GM23248 (cell line): ENCODE results near the gene AMBRA1. TPM values are rescaled to one million over a fixed set of nuclear protein-coding genes. Genes with fewer than 3 reads are reported as not detected.

ENCODE experiments used
- DNase-seq: peaks from one replicate; pipeline ENCODE4 v3.0.0-alpha.2; 2015
- H2AFZ ChIP-seq: fragments of 200-600 bp; sonication (generic); 2 replicates; pipeline ENCODE4 v1.6.1; 2016; ENCODE audit warnings: antibody characterized with exemption
- H3F3A ChIP-seq: fragments of 200-600 bp; sonication (generic); 2 replicates; pipeline ENCODE4 v1.6.1; 2016; ENCODE audit warnings: mild to moderate bottlenecking, antibody characterized with exemption, mixed run types; ENCODE audit not compliant: insufficient read depth
- H3K27ac ChIP-seq: fragments of 200-600 bp; sonication (generic); 2 replicates; pipeline ENCODE4 v1.5.1; 2016; ENCODE audit warnings: mild to moderate bottlenecking
- H3K27me3 ChIP-seq: fragments of 200-600 bp; sonication (generic); replicated peaks from 2 replicates; pipeline ENCODE4 v1.6.1; 2016; ENCODE audit warnings: mild to moderate bottlenecking; ENCODE audit not compliant: insufficient read depth
- H3K36me3 ChIP-seq: fragments of 200-600 bp; sonication (generic); 2 replicates; pipeline ENCODE4 v1.6.1; 2016; ENCODE audit warnings: low read depth, mild to moderate bottlenecking
- H3K4me1 ChIP-seq: fragments of 200-600 bp; sonication (generic); 2 replicates; pipeline ENCODE4 v1.6.1; 2016; ENCODE audit warnings: mild to moderate bottlenecking; ENCODE audit not compliant: insufficient read depth
- H3K4me2 ChIP-seq: fragments of 200-600 bp; sonication (generic); one replicate; pipeline ENCODE4 v1.6.1; 2016; ENCODE audit warnings: mild to moderate bottlenecking; ENCODE audit not compliant: unreplicated experiment
- H3K4me3 ChIP-seq: fragments of 200-600 bp; sonication (generic); 2 replicates; pipeline ENCODE4 v1.5.1; 2016; ENCODE audit warnings: mild to moderate bottlenecking
- H3K79me2 ChIP-seq: fragments of 200-600 bp; sonication (generic); 2 replicates; pipeline ENCODE4 v1.6.1; 2016; ENCODE audit warnings: mild to moderate bottlenecking; ENCODE audit not compliant: insufficient read depth
- H3K9ac ChIP-seq: fragments of 200-600 bp; sonication (generic); 2 replicates; pipeline ENCODE4 v1.6.1; 2016; ENCODE audit warnings: mild to moderate bottlenecking
- H3K9me2 ChIP-seq: fragments of 200-600 bp; sonication (generic); 2 replicates; pipeline ENCODE4 v1.6.1; 2016; ENCODE audit warnings: mixed run types, mild to moderate bottlenecking, moderate library complexity; ENCODE audit not compliant: insufficient read depth
- H3K9me3 ChIP-seq: fragments of 200-600 bp; sonication (generic); one replicate; pipeline ENCODE4 v1.6.1; 2017; ENCODE audit warnings: low read depth
- H4K20me1 ChIP-seq: fragments of 200-600 bp; sonication (generic); 2 replicates; pipeline ENCODE4 v1.6.0; 2016; ENCODE audit not compliant: insufficient read depth
- EZH2 ChIP-seq: fragments of 200-600 bp; sonication (generic); IDR thresholded peaks from 2 replicates; pipeline ENCODE4 v1.6.1; 2018; ENCODE audit warnings: antibody characterized with exemption, mild to moderate bottlenecking; ENCODE audit not compliant: insufficient read depth, poor library complexity, severe bottlenecking
- EZH2phosphoT487 ChIP-seq: fragments of 200-600 bp; sonication (generic); IDR thresholded peaks from 2 replicates; pipeline ENCODE4 v1.6.1; 2018; ENCODE audit warnings: antibody characterized with exemption, moderate library complexity, mild to moderate bottlenecking, low read depth; ENCODE audit not compliant: insufficient read depth
- WGBS, 2 experiments: methylation state at CpG; one replicate each; pipeline ENCODE4 v1.1.6; 2015 to 2017; ENCODE audit warnings: low lambda C conversion rate in 2 of 2, low coverage in 1 of 2; ENCODE audit errors: missing lambda C conversion rate in 2 of 2; 5-methylcytosine and 5-hydroxymethylcytosine counted together
- in situ Hi-C: fragments of 300-500 bp; cut with MboI; formaldehyde crosslinking; loops from 2 replicates; pipeline ENCODE4 v1.15.0; 2020
- polyA plus RNA-seq: library from polyadenylated mRNA; unstranded; fragments of >200 nt; fragmentation: Nextera tagmentation; extraction: Ambion mirVana; gene quantifications from 2 replicates; pipeline ENCODE4 v1.2.1, GENCODE V29; 2016
- total RNA-seq: library from RNA; depleted of rRNA; stranded (reverse); fragments of >200 nt; shearing (Covaris generic); gene quantifications from 2 replicates; pipeline ENCODE4 v1.2.3, GENCODE V29; 2014

Gene AMBRA1
- total and polyA plus RNA-seq, 2 experiments from 2014 or later: 5.0 to 46.0 TPM

DNA sequence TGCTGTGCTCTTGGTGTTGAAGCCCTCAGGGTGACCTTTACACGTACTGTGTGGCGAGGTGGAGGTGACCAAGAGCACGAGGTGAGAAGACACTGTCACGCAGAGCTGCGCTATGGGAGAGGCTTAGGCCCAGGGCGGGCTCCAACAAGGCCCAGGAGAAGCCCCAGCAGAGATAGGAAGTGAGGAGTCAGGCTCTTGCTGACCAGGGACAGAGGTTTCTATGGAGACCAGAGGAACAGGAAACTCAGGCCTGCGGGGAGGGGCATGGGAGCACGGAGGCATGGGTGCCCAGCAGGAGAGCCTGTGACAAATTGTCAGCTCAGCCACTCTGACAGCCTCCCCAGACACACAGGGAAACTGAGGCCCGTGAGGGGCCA, 230.8 kb downstream of the AMBRA1 start:
- Histone ChIP-seq H3F3A (peaks cover 12% of the 10 kb centered on the region; the same call in 1 of the 2 replicates), H3K27me3 (no peaks in the 10 kb centered on the region), H3K4me2 (peak overlapping the region; percentile 36), H3K4me3 (no peak overlapping the region), H3K36me3 (no peaks in the 10 kb centered on the region), H3K79me2 (peaks cover 55% of the 10 kb centered on the region), H3K4me1 (peaks cover 32% of the 10 kb centered on the region), H4K20me1 (no peaks in the 10 kb centered on the region), H3K9me3 (no peaks in the 10 kb centered on the region), H3K9ac (peak overlapping the region; percentile 74), H2AFZ (no peak overlapping the region), H3K27ac (peak overlapping the region; percentile 65), H3K9me2 (no peaks in the 10 kb centered on the region)
- WGBS, 2 experiments: 78 to 79% methylated on average over 9 of the region's 9 CpGs
- in situ Hi-C loops: no loop called here
- DNase-seq: peak; percentile 73
- no peak for TF ChIP-seq EZH2phosphoT487

- no peak overlapping the region for H2AFZ ChIP-seq
- peaks cover 32% of the 10 kb centered on the region for H3K4me1 ChIP-seq
- in situ Hi-C loops: no loop called here
- H3K27ac ChIP-seq: peak overlapping the region; percentile 65; the same call in 1 of the 2 replicates
- WGBS, 2 experiments: 91 to 92% methylated on average over 20 of the region's 20 CpGs
- peaks cover 12% of the 10 kb centered on the region; the same call in 1 of the 2 replicates for H3F3A ChIP-seq
- peaks cover 61% of the 10 kb centered on the region for H3K79me2 ChIP-seq
- peak overlapping the region; percentile 74 for H3K9ac ChIP-seq
- H3K27me3 ChIP-seq: no peaks in the 10 kb centered on the region
- H3K36me3 ChIP-seq: no peaks in the 10 kb centered on the region
- TF ChIP-seq EZH2phosphoT487 (no peak), EZH2 (no peak)
- no peaks in the 10 kb centered on the region for H3K9me3 ChIP-seq
- H3K9me2 ChIP-seq: no peaks in the 10 kb centered on the region
- peak overlapping the region; percentile 26 for H3K4me2 ChIP-seq
- no peak for DNase-seq
- H4K20me1 ChIP-seq: no peaks in the 10 kb centered on the region
- H3K4me3 ChIP-seq: no peak overlapping the region
Measured at GRCh38 chr11:46362156-46363030, 231.4 kb downstream of the AMBRA1 start.

GRCh38 chr11:46361283-46362155, 232.3 kb downstream of the AMBRA1 start:
- no peaks in the 10 kb centered on the region for H3K9me3 ChIP-seq
- peak overlapping the region; percentile 42 for H3K4me3 ChIP-seq
- H3F3A ChIP-seq: peaks cover 12% of the 10 kb centered on the region; the same call in 1 of the 2 replicates
- peaks cover 40% of the 10 kb centered on the region for H3K4me1 ChIP-seq
- TF ChIP-seq EZH2phosphoT487: no peak
- no peak for TF ChIP-seq EZH2
- 8 to 13% methylated on average over 25 to 26 of the region's 26 CpGs for WGBS, 2 experiments
- H3K27ac ChIP-seq: peak overlapping the region; percentile 77
- no peaks in the 10 kb centered on the region for H3K27me3 ChIP-seq
- H4K20me1 ChIP-seq: no peaks in the 10 kb centered on the region
- in situ Hi-C loops: no loop called here
- H3K9me2 ChIP-seq: no peaks in the 10 kb centered on the region
- H3K9ac ChIP-seq: peak overlapping the region; percentile 74
- H2AFZ ChIP-seq: peak overlapping the region; percentile 52; the same call in 1 of the 2 replicates
- H3K4me2 ChIP-seq: peak overlapping the region; percentile 69
- peaks cover 70% of the 10 kb centered on the region for H3K79me2 ChIP-seq
- DNase-seq: peak; percentile 87
- no peaks in the 10 kb centered on the region for H3K36me3 ChIP-seq

- Histone ChIP-seq H3K4me3 (peak overlapping the region; percentile 42), H3K9me3 (no peaks in the 10 kb centered on the region), H3K4me2 (peak overlapping the region; percentile 69), H3K9me2 (no peaks in the 10 kb centered on the region), H2AFZ (peak overlapping the region; percentile 52; the same call in 1 of the 2 replicates), H3K9ac (peak overlapping the region; percentile 74), H3K27me3 (no peaks in the 10 kb centered on the region), H3K4me1 (peaks cover 40% of the 10 kb centered on the region), H3K27ac (peak overlapping the region; percentile 77), H3K36me3 (no peaks in the 10 kb centered on the region), H3K79me2 (peaks cover 76% of the 10 kb centered on the region), H3F3A (peaks cover 12% of the 10 kb centered on the region; the same call in 1 of the 2 replicates), H4K20me1 (no peaks in the 10 kb centered on the region)
- WGBS, 2 experiments: 39 to 42% methylated on average over 7 of the region's 7 CpGs
- DNase-seq: peak; percentile 57
- TF ChIP-seq EZH2 (no peak), EZH2phosphoT487 (no peak)
- in situ Hi-C loops: no loop called here
Measured at GRCh38 chr11:46360878-46361277, 232.9 kb downstream of the AMBRA1 start.
